Measurements from ENCODE around the gene TRABD.

TRABD gene

GRCh38 chr22:50186761-50187523 is 1.2 kb downstream of the TRABD start:
- no peak for DNase-seq (ENCODE audit: low read depth)

DNA sequence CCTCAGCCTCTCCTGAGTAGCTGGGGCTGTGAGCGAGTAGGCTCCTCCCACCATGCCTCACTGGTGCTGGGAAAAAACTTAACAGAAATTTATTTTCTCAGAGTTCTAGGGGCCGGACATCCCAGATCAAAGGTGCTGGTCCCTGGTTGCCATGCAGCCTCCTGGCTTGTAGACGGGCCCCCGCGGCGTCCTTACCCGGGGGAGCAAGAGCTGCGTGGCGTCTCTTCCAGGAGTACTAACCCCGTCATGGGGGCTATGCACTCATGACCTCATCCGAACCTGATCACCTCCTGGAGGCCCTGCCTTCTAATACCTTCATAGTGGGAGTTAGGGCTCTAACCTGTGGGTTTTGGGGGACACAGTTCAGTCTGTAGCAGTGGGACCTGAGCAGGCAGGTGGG is 2.6 kb downstream of the TRABD start:
- DNase-seq (ENCODE audit: low read depth): no peak

DNA sequence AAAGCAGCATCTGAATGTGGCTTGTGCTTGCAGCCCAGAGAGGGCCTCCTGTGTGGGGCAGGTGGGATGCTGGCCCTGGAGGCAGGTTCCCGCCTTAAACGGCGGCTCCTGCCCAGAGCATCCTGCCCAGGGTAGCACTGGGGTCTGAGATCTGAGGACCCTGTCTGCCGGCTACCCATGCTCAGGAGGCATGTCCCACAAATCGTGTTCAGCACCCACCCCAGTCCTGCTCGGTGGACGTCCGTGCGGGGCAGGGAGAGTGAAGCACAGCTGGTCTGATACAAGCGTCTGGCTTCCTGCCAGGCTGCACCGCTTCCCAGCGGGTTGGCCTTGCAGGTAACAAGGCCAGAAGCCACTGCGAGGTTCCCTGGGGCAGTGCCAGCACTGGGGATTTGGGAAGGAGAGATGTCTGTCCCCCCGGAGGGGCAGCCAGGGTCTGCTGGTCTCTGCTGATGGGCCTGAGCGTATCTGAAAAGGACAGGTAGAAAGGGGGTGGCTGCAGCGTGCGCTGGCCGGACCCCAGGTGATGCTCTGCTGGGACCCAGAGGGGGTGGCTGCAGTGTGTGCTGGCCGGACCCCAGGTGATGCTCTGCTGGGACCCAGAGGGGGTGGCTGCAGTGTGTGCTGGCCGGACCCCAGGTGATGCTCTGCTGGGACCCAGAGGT is 3.6 kb downstream of the TRABD start:
- no peak for DNase-seq (ENCODE audit: low read depth)

- no peak for DNase-seq (ENCODE audit: low read depth)
These were observed 4.1 kb downstream of the TRABD start for GRCh38 chr22:50189849-50190181.

GRCh38 chr22:50190182-50190940 is 4.6 kb downstream of the TRABD start:
- DNase-seq (ENCODE audit: low read depth): peak; percentile 63

DNA sequence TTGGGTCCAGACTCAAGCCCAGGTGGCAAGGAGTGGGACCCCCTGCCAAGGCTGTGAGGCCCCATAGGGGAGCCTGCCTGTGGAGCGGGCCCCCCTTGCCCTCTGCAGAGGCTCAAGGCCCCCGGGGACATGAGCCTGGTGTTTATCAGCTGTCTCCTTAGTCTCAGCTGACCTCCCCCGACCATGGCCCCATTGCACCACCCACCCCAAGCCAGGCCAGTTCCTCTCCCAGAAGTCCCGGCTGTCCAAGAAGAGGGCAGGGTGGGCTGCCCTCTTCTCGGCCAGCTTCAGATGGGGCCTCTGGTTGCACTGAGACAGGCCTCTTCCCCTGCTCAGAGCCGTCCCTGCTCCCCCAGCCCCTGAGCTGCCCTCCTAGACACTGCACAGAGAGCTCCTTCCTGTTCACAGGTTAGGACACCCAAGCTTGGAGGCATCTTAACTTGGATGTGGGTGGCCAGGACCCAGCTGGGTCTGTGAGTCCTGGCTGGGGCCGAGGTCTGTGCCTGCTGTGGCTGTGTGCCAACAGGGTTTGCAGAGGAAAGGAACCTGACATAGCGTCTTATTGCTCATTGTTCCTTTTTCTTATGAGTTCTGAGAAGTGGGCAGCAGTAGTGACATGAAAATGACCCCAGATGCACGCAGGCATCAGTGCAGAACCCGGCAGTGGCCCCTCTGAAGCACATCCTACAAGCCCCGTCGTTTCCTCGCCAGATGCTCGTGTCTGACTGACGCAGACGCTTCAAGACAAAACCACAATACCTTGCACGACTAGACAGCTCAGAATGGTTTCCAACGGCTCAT is 5.4 kb downstream of the TRABD start:
- peak; percentile 58 for DNase-seq (ENCODE audit: low read depth)

- DNase-seq (ENCODE audit: low read depth): no peak
These were observed 6.9 kb downstream of the TRABD start for GRCh38 chr22:50192436-50193204.

DNA sequence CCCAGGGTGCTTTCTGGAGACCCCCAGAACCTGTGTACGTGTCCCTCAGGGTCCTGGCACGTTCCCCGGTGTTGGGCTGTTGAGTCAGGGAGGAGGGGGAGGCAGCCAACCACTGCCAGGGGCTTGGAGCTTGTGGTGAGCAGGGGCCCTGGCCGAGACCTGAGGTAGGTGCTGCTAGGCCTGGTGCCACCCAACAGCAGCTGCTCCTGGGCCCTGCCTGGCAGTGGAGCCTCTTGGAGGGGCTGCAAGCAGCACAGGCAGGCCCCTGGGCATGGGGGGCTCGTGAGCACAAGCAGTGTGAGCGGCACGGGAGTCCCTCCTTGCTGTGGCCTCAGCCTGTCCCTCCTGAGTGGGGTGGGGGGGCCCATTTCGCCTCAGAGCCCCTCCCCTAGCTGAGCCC is 7.9 kb downstream of the TRABD start:
- DNase-seq (ENCODE audit: low read depth): no peak

GRCh38 chr22:50194037-50194805 is 8.5 kb downstream of the TRABD start:
- no peak for DNase-seq (ENCODE audit: low read depth)

GRCh38 chr22:50196256-50196655 is 10.5 kb downstream of the TRABD start:
- DNase-seq (ENCODE audit: low read depth): no peak

DNA sequence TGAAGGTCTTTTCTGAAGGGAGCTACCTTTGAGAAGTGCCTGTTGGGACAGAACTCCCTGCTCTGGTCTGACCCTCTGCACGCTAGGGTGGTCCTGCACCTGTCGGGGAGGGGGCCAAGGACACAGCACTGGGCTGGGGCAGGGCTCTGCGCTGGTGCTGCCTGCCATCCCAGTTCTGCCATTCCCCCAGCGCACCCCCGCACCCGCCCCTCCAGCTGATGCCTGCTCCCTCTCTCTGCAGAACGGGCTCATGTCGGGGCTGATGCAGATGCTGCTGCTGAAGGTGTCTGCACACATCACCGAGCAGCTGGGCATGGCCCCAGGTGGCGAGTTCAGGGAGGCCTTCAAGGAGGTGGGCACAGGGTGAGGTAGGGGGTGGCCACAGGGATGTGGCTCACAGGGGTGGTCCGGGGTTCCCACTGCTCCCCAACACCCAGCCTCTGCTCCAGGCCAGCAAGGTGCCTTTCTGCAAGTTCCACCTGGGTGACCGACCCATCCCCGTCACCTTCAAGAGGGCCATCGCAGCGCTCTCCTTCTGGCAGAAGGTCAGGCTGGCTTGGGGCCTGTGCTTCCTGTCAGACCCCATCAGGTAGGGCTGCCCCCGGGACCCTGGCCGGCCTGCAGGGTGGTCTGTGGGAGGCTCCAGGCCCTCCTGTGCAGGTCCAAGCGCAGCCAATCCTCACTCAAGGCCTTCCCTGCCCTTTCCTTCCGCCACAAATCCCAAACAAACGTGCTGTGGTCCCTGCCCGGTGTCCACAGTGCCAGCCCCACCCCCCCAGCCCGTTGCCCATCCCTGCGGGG is 11.5 kb downstream of the TRABD start:
- no peak for DNase-seq (ENCODE audit: low read depth)

DNA sequence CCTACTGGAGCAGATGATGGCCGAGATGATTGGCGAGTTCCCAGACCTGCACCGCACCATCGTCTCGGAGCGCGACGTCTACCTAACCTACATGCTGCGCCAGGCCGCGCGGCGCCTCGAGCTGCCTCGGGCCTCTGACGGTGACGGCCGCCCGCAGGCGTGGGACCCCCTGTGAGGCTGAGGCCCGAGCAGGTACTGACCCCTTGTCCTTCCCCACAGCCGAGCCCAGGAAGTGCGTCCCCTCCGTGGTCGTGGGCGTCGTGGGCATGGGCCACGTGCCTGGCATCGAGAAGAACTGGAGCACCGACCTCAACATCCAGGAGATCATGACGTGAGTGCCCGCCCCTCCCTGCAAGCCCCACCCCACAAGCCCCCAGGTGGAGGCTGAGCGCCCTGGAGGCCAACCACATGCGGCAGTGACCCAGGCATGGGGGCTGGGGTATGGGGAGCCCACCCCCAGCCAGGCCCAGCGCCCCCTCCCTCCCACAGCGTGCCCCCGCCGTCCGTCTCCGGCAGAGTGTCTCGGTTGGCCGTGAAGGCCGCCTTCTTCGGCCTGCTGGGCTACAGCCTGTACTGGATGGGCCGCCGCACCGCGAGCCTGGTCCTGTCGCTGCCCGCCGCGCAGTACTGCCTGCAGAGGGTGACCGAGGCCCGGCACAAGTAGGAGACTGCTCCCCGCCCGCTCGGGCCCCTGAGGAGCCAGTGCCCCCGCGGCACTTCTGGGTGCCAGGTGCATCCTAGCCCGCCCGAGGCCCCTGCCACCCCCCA is 12.3 kb downstream of the TRABD start:
- no peak for DNase-seq (ENCODE audit: low read depth)

DNA sequence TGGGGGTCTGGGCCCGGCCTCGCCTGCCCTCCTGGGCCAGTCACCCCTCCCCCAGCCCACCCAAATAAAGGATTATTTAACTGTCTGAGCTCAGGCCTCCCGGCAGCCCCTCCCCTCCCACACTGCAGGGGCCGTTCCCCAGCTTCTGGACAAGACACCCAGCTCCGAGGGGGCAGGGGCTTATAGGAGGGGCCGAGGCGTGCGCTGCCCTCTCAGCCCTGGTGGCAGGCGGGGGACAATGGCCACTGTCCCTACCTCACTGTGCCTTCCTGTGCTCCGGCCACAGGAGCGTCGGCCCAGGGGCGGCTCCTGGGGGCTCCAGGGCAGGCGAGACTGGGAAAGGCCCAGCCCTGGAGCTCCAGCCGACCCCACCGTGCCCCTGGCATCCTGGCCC is 12.9 kb downstream of the TRABD start:
- DNase-seq (ENCODE audit: low read depth): no peak

DNA sequence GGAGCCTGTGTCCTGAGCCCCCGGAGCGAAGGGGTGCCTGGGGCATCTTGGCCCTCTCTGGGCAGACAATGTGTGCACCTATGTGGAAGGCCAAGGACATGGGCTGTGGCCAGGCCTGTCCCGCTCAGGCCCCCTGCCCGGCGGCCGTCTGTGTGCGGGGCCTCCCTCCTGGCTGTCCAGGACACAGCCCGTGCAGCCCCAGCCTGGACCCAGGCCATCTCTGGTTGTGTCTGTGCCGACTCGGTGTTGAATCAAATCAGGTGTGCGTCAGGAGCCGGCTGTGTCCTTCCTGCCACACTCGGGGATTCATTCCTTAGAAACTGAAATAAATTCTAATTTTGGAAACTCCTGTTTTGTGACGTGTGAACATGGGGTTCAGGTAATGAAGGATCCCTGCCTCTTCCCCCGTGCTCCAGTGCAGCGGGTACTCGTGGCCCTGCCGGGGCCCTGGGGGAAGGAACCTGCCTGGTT is 13.6 kb downstream of the TRABD start:
- no peak for DNase-seq (ENCODE audit: low read depth)

DNA sequence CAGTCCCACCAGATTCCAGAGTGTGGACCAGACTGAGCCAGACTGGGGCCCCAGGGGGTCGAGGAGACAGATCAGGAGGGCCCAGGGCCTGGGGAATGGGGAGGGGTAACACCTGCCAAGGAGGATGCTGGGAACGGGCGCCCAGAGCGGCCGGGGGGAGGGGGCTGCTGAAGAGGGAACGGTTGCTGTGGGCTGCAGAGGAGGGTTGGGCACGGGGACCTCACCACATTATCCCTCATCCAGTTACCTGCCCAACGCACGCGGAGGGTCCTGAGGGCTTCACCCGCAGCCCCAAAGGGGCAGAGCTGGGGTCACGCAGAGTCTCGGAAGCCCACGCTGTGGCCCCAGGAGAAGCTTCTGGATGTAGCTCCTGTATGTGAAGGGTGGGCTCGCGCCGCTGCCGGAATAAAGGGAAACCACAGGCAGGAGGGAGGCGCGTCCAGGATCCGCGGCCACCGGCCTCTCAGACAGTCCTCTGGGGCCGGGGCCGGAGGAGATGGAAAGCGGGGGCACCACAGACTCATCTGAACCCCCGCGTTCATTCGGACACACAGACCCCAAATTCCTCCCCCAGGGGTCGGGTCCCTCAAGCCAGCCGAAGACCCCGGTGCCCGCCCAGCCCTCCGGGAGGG is 14.2 kb downstream of the TRABD start:
- DNase-seq (ENCODE audit: low read depth): no peak

- peak; percentile 82 for DNase-seq (ENCODE audit: low read depth)
These were observed 14.9 kb downstream of the TRABD start, which contains the start of gene SELENOO for GRCh38 chr22:50200461-50201190. Gene SELENOO, plus strand, starts transcription at chr22:50201011. Its CDS starts 26 bp downstream, at chr22:50201037.
